ENCODE measurements around the gene MCRS1. TPM values are rescaled to one million over a fixed set of nuclear protein-coding genes. Genes with fewer than 3 reads are reported as not detected.

Gene MCRS1
- total and polyA plus RNA-seq, 2 donors (not counting 3 experiments of a cell fraction or from before 2014, with no cell fraction given): 71.1 to 99.3 TPM

GRCh38 chr12:49565406-49566265, 2.3 kb downstream of the MCRS1 start:
- BruUV-seq (replicated peaks): no TSS peak
- H3K4me3 ChIP-seq (replicated peaks in 1 of 3; ENCODE audit: insufficient read depth in 1 of 3, low read depth in 1 of 3, low read length in 3 of 3): no peak overlapping the region
- H3K27me3 ChIP-seq (ENCODE audit: control insufficient read depth in 2 of 2, insufficient read depth in 2 of 2, low read length in 2 of 2): no peaks in the 10 kb centered on the region
- H3K79me2 ChIP-seq (ENCODE audit: control insufficient read depth, insufficient read depth, low read length): peaks cover 20% of the 10 kb centered on the region
- intact Hi-C loops (cut with micrococcal nuclease) (loop anchor here (5.0 kb wide), 1 partner anchor 208 kb away; no protein-coding TSS in a partner anchor), dilution Hi-C loops (cut with MboI; ENCODE audit: extremely low pct_ligation_motif_present, low sequenced_read_pairs) (no loop called here)
- no peak for TF ChIP-seq MYC (IDR thresholded peaks at IDR 0.05; ENCODE audit: low read depth, low read length)
- no peak overlapping the region for H3K27ac ChIP-seq (ENCODE audit: insufficient read depth, low read depth, low read length)
- H2AFZ ChIP-seq (ENCODE audit: low read depth, low read length): no peak overlapping the region
- no peak overlapping the region for H3K4me2 ChIP-seq (ENCODE audit: insufficient read depth, low read length)
- DNase-seq (ENCODE audit: low read depth, low spot score): no peak
- CTCF ChIA-PET: interaction anchor here (0.7 to 2.0 kb wide), 5 partner anchors 8 to 207 kb away, joined by 3 to 10 read pairs (median 8); no protein-coding TSS in a partner anchor
- no peak for FAIRE-seq
- POLR2A ChIA-PET: no interaction called here
- H3K9me1 ChIP-seq (replicated peaks; ENCODE audit: control insufficient read depth, extremely low read depth, insufficient read depth, low read length): no peaks in the 10 kb centered on the region
- no peaks in the 10 kb centered on the region for H4K20me1 ChIP-seq (replicated peaks; ENCODE audit: control insufficient read depth, extremely low read depth, insufficient read depth, low read length)
- no peak overlapping the region for H3K9ac ChIP-seq (replicated peaks; ENCODE audit: extremely low read depth, insufficient read depth, low read length)
- H3K9me3 ChIP-seq (replicated peaks; ENCODE audit: control insufficient read depth, insufficient read depth, low read length): no peaks in the 10 kb centered on the region
- H3K4me1 ChIP-seq (ENCODE audit: control insufficient read depth, extremely low read depth, insufficient read depth, low read length): peaks cover 14% of the 10 kb centered on the region
- H3K36me3 ChIP-seq (ENCODE audit: control insufficient read depth in 2 of 2, extremely low read depth in 1 of 2, insufficient read depth in 2 of 2, low read length in 2 of 2): peaks cover 11 to 31% of the 10 kb centered on the region in 2 experiments

DNA sequence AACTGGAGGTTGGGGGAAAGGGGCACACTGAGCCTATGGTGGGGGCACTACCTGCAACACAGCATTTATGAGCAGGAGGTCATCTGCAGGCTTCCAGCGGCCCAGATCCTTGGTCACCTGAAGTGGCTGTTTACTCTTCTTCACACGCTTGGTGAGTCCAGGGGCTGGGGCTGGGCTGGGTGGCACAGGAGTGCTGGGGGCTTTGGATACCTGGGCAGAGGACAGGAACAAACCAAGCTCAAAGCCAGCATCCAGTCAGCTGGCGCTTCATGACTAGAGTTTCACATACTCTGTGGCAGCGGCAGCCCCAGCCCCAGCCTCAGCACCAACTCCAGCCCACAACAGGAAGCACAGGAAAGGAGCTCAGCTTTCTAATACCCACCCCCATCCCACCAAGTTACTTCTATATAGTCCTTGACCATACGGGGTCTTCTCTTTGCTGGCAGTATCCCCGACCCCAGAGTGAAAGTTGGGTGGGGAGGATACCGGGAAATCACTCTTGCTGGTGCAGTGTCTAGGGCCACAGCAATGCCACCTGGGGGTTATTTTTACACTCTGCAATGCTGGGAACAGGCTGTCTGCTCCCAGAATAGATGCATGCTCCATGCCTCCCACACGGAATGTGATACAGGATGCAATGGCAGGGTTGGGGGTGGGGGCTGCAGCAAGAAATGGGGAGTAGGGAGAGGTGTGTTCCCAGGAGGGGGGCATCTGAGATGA, 3.1 kb downstream of the MCRS1 start:
- Histone ChIP-seq H3K9ac (replicated peaks; ENCODE audit: extremely low read depth, insufficient read depth, low read length) (no peak overlapping the region), H2AFZ (ENCODE audit: low read depth, low read length) (no peak overlapping the region), H3K27me3 (ENCODE audit: control insufficient read depth in 2 of 2, insufficient read depth in 2 of 2, low read length in 2 of 2) (no peaks in the 10 kb centered on the region), H3K79me2 (ENCODE audit: control insufficient read depth, insufficient read depth, low read length) (peaks cover 20% of the 10 kb centered on the region), H3K4me3 (replicated peaks in 1 of 3; ENCODE audit: insufficient read depth in 1 of 3, low read depth in 1 of 3, low read length in 3 of 3) (no peak overlapping the region), H3K36me3 (ENCODE audit: control insufficient read depth in 2 of 2, extremely low read depth in 1 of 2, insufficient read depth in 2 of 2, low read length in 2 of 2) (peaks cover 11 to 39% of the 10 kb centered on the region in 2 experiments), H3K27ac (ENCODE audit: insufficient read depth, low read depth, low read length) (no peak overlapping the region), H4K20me1 (replicated peaks; ENCODE audit: control insufficient read depth, extremely low read depth, insufficient read depth, low read length) (no peaks in the 10 kb centered on the region), H3K9me3 (replicated peaks; ENCODE audit: control insufficient read depth, insufficient read depth, low read length) (no peaks in the 10 kb centered on the region), H3K9me1 (replicated peaks; ENCODE audit: control insufficient read depth, extremely low read depth, insufficient read depth, low read length) (no peaks in the 10 kb centered on the region), H3K4me1 (ENCODE audit: control insufficient read depth, extremely low read depth, insufficient read depth, low read length) (peaks cover 14% of the 10 kb centered on the region), H3K4me2 (ENCODE audit: insufficient read depth, low read length) (no peak overlapping the region)
- TF ChIP-seq POLR2AphosphoS5 (IDR thresholded peaks at IDR 0.05; ENCODE audit: insufficient read depth, low read depth, low read length): no peak
- TF ChIP-seq MAX (IDR thresholded peaks at IDR 0.05; ENCODE audit: insufficient read depth, insufficient read length): no peak
- TF ChIP-seq POLR2A (IDR thresholded peaks at IDR 0.05; ENCODE audit: low read depth, low read length): no peak
- no peak for TF ChIP-seq MYC (IDR thresholded peaks at IDR 0.05; ENCODE audit: low read depth, low read length)
- TF ChIP-seq FOS (IDR thresholded peaks at IDR 0.05; ENCODE audit: borderline replicate concordance, insufficient read depth, low read length): no peak
- no peak for TF ChIP-seq GATA2 (IDR thresholded peaks at IDR 0.05; ENCODE audit: insufficient read depth, insufficient read length, low read depth, low read length)
- TF ChIP-seq JUN (IDR thresholded peaks at IDR 0.05; ENCODE audit: borderline replicate concordance, insufficient read depth, insufficient read length, low read depth): no peak
- POLR2A ChIA-PET: no interaction called here
- FAIRE-seq: no peak
- intact Hi-C loops (cut with micrococcal nuclease): loop anchor here (5.0 kb wide), 1 partner anchor 208 kb away; no protein-coding TSS in a partner anchor
- no peak for DNase-seq (ENCODE audit: low read depth, low spot score)
- dilution Hi-C loops (cut with MboI; ENCODE audit: extremely low pct_ligation_motif_present, low sequenced_read_pairs): no loop called here
- no TSS peak for BruUV-seq (replicated peaks)
- CTCF ChIA-PET: interaction anchor here (0.7 to 1.2 kb wide), 2 partner anchors 9 to 14 kb away, joined by 3 to 4 read pairs; no protein-coding TSS in a partner anchor
